MV-4-11 (cell line): ENCODE measurements around the gene TSPAN14.
"Not testable (repeated sequence)": the region's sequence is repeated elsewhere in the genome, so short reads cannot be mapped to it uniquely, and the experiment has no call there.

Source experiments
- DNase-seq: peaks from one replicate; lab custom pipeline; 2025; lab: John Stamatoyannopoulos, UW

TSPAN14 gene

DNA sequence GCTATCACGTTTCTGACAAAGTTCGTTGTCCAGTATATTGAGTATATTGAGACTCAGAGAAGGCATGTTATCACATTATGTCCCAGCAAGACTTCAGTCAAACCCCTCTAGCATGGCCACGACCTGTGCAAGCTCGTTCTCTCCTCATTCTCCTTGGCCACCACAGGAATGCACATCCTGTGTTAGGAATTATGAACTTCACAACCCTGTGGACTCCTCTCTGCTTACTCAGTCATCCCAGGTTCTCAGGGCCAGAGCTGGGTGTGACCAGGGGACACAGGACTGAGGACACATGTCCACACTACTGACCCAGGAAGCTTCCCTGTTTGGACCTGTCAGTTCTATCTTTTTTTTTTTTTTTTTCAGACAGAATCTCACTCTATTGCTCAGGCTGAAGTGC, 87.9 kb downstream of the TSPAN14 start:
- no peak for DNase-seq

DNA sequence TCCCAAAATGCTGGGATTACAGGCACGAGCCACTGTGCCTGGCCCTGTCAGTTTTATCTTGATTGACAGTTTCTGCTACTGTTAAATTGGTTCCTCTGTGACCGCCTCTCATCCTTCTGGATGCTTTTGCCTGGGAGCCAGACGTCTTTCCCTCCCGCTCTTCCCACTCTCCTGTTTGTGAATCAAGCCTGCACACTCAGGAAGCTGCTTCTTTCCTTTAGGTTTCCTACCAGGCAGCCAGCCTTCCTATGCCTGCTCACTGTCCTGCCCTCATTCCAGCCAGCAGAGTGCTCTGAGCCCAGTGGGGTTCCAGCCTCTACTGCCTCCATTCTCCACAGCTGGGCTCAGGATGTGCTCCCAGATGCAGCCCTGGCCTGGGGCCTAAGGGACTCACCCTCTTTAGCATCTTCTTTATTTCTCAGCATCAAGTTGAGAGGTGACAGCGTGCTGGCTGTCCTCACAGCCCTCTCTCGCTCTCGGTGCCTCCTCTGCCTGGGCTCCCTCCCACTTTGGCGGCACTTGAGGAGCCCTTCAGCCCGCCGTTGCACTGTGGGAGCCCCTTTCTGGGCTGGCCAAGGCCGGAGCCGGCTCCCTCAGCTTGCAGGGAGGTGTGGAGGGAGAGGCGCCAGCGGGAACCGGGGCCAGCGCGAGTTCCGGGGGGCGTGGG, 88.7 kb downstream of the TSPAN14 start:
- no peak for DNase-seq

DNA sequence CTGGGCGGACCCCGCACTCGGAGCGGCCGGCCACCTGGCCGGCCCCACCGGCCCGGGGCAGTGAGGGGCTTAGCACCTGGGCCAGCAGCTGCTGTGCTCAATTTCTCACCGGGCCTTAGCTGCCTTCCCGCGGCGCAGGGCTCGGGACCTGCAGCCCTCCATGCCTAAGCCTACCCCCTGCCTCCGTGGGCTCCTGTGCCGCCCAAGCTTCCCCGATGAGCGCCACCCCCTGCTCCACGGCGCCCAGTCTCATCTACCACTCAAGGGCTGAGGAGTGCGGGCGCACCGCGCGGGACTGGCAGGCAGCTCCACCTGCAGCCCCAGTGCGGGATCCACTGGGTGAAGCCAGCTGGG, 89.2 kb downstream of the TSPAN14 start:
- not testable (repeated sequence) for DNase-seq

GRCh38 chr10:80544316-80544953, 90.3 kb downstream of the TSPAN14 start:
- DNase-seq: no peak

DNA sequence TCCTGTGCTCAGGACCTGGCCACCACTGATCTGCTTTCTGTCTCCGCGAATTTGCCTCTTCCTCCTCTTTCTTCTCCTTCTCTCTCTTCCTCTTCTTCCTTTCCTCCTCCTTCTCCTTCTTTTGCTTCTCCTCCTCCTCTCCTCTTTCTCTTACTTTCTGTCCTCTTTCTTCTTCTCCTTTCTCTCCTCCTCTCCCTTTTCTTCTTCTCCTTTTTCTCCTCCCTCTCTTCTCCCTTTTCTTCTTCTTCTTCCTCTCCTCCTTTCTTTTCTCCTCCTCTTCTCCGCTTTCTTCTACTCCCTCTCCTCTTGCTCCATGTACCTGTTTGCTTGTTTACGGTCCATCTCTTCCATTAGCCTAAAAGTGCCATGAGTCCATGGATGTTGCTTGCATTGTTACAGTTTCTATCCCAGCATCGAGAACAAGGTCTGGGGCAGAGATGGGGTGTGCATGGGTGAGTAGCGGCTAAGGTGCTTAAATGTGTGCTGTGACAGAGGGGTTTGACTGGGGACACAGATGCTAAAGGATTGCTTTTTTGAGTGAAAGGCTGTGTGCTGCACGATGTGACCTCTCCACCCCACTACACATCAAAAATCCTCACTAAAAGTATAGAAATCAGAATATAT, 91.3 kb downstream of the TSPAN14 start:
- no peak for DNase-seq

DNA sequence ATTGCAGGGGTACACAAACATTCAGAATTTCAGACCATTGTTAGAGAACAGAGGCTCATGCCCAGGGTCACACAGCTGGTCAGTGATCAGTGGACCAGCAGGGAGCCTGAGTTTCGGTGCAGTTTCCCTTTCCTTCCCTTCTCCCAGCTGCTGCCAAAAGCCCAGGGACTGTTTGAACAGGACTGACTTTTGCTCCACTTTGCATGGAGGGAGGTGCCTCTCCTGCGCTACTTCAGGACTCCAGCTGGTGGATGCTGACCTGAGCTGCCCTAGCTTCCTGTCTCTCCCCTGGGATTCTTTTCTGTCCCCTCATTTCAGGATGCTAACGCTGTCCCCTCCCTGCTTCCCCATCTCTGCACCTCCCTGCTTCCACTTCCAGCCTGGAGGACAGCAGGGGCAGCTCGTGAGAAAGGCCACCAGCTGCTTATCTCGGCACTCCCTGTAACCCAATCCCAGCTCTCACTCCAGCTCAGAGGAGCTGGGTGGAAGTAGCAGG, 98.1 kb downstream of the TSPAN14 start:
- DNase-seq: no peak

GRCh38 chr10:80553436-80553835, 99.3 kb downstream of the TSPAN14 start:
- DNase-seq: no peak

GRCh38 chr10:80554050-80554449, 99.9 kb downstream of the TSPAN14 start:
- no peak for DNase-seq

DNA sequence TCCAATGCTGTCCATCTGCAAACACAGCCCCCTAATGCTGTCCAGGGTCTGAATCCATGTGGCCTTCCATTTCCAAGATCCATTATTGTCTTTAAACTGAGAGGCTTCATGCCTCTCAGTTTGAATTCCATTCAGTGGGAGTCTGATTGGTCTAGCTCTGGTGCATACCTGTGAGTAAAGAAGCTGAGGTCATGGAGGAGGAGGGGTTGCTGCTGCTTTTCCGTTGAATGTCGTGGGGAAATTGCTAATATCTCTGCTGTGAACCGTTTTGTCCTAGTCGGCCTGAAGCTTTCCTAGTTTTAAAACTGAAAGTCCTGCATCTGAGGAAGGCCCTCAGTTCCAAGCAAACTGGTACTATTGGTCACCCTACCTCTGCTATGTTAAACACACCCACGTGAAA, 101.3 kb downstream of the TSPAN14 start:
- no peak for DNase-seq

DNA sequence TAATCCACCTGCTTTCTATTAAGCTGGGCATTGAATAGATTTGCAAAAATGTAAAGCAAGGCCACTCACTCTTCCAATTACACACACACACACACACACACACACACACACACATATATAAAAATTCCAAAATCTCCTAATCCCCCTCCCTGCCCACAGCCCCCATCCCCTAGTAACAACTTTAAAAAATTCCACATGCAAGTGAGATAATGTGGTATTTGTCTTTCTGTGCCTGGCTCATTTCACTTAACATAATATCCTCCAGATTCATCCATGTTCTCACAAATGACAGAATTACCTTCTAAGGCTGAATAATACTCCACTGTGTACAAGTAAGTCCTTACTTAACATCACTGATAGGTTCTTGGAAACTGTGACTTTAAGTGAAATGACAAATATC, 107.8 kb downstream of the TSPAN14 start:
- DNase-seq: no peak

DNA sequence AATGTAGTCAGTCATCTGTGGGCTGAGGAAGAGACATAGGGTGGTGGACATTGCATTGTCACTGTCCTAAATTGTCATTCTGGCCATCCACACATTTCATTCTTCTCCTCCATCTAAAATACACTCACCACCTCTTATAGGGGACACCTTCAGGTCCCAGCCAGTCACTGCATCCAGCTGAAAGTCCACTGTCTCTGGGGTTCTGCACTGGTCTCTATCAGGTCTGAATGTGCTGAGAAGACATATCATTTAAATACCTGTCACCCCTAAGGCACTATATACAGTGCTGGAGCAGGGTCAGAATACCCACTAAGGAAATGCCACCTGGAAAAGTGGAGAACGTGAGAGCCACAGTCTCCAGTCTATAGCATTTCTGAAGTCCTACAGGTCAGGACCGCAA, 113.2 kb downstream of the TSPAN14 start:
- DNase-seq: no peak

DNA sequence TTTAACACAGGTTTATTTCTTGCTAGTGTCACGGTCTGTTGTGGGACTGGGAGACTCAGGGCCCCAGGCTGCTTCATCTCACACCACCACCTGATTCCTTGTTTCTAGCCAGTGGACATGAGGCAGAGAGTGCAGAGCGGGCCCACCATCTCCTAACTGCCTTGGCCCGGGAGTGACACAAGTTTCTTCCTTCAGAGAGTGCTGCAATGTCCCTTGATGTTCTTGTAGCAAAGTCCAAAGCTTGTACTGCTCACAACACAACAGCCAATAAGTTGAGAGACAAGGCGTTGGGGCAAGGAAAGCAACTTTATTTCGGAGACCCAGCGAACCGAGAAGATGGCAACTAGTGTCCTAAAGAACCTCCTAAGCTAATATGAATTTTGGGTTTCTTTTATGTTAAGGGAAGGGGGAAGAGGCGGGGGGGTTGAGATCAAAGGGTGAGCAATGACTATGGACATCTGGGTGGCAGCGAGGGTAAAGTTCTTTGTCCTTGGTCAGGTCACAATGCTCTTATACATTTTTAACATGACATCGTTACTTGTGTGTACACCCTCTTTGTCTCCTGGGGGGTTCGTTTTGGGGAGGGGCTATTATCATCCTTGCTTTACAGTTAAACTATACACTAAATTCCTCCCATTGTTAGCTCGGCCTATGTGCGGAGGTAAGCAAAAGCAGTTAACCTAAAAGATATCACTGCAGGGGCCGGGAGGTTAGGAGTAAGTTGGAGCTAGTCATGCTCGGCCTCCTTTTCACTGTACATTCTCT, 115.2 kb downstream of the TSPAN14 start:
- DNase-seq: no peak

GRCh38 chr10:80571352-80571751, 117.2 kb downstream of the TSPAN14 start:
- no peak for DNase-seq

GRCh38 chr10:80579181-80579763, 125.2 kb downstream of the TSPAN14 start:
- peak; percentile 13 for DNase-seq

DNA sequence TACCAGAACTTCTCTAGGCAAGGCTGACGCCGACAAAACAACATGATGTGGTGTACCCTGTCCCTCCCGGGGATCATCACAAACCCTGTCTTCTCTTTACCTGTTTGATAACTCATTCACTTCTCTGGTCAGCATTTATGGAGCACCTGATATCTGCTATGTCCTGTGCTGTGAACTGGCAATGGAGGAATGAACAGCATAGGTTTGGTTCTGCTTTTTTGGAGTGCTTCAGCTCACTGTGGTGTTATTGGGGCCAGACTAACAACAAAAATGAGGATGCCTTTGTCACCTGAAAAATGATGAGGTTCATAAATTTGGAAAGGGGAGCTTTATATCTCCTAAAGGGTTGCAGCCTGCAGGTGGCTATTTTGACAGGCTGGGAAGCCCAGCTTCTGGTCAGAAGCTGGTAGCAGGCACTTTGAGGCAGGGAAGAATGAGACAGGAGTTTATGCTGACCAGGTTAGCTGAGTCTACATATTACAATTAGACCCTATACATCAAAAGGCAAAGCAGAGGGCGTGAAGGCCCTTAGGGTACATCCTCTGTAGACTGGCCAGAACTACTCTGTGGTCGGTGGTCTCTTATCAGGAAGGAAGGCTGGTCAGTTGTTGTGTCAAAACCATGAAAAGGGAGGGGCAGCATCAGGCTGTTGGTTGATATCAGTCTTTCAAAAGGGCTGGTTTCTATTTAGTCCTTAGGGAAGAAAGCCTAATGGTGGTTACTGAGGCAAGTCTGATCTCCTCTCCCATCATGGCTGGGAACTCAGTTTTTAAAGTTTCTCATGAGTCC, 125.9 kb downstream of the TSPAN14 start:
- DNase-seq: peak; percentile 28

GRCh38 chr10:80580638-80581468, 126.7 kb downstream of the TSPAN14 start:
- peak; percentile 74 for DNase-seq

GRCh38 chr10:80581469-80581835, 127.3 kb downstream of the TSPAN14 start:
- DNase-seq: no peak

DNA sequence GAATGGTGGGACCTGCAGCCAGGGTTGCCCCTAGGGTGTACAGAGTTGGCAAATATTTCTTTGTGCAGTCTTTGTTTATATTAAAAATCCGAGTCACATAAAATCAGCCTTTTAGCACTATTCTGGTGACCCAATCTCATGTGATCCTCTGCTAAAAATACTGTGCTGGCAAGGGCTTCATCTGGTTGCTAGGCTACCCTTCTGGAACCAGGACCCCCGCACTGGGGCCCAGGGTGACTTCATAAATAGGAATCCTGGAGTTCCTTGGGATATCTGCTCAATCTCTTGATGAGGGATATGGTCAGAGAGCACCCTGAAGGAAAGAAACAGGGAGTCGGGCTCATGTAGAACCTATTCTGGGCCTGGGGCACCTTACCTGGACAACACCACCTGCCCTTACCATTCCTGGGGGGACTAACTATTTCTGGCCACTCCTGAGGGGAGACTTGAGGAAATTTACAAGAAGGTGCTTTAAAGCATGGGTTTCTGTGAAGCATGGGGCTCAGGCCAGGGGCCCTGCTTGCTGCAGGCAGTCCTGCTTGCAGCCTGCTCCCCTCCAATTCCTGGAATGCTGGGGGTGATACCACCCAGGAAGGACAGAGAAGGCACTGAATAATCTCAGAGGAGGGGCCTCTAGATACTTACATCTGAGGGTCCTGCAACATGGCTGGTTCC, 128.3 kb downstream of the TSPAN14 start:
- DNase-seq: no peak
